Measurements from ENCODE around the gene TAGAP.

Gene TAGAP
- total RNA-seq = 153 to 543 (median 277) reads per million in 9 experiments

GRCh38 chr6:159044899-159045727, at the start of gene TAGAP:
Gene TAGAP (minus strand): TSS chr6:159044991. CDS start chr6:159044146, 845 bp downstream.
- Mint-ChIP-seq H3K9me3 (no peaks in the 10 kb centered on the region), H3K36me3 (ENCODE audit: insufficient read depth) (peaks cover 55% of the 10 kb centered on the region), H3K27me3 (no peaks in the 10 kb centered on the region), H3K4me1 (ENCODE audit: low read depth in 2 of 2) (peaks cover 30 to 58% of the 10 kb centered on the region in 2 donors), H3K27ac (peak within 1 kb of the TSS; percentile 96 to 98), H3K4me3 (peak within 1 kb of the TSS; percentile 88 to 98)
- DNase-seq (peak; percentile 79 to 83 (median 81)), ATAC-seq (replicated peaks) (peak; percentile 69)

GRCh38 chr6:159093609-159094443, 49.0 kb upstream of the TAGAP start:
- no peaks in the 10 kb centered on the region for H3K36me3 Mint-ChIP-seq (ENCODE audit: insufficient read depth)
- DNase-seq (no peak), ATAC-seq (replicated peaks) (no peak)
- no peak overlapping the region for H3K4me3 Mint-ChIP-seq
- peaks cover 15 to 20% of the 10 kb centered on the region in 2 donors for H3K4me1 Mint-ChIP-seq (ENCODE audit: low read depth in 2 of 2)
- H3K27ac Mint-ChIP-seq = peak overlapping the region; percentile 21 to 75
- no peaks in the 10 kb centered on the region for H3K27me3 Mint-ChIP-seq
- H3K9me3 Mint-ChIP-seq = no peaks in the 10 kb centered on the region

- DNase-seq = no peak
- H3K36me3 Mint-ChIP-seq (ENCODE audit: insufficient read depth) = no peaks in the 10 kb centered on the region
- ATAC-seq (replicated peaks) = no peak
- H3K27ac Mint-ChIP-seq = peak overlapping the region in 1 of 2 donors; percentile 12
- H3K4me1 Mint-ChIP-seq (ENCODE audit: low read depth in 2 of 2) = peaks cover 10 to 15% of the 10 kb centered on the region in 2 donors
- no peak overlapping the region for H3K4me3 Mint-ChIP-seq
- no peaks in the 10 kb centered on the region for H3K9me3 Mint-ChIP-seq
- H3K27me3 Mint-ChIP-seq = no peaks in the 10 kb centered on the region
These were observed 47.8 kb upstream of the TAGAP start for GRCh38 chr6:159092631-159093030.

GRCh38 chr6:159090530-159091480, 46.0 kb upstream of the TAGAP start:
- Mint-ChIP-seq H3K4me3 (no peak overlapping the region), H3K9me3 (no peaks in the 10 kb centered on the region), H3K27ac (no peak overlapping the region), H3K27me3 (no peaks in the 10 kb centered on the region), H3K4me1 (ENCODE audit: low read depth in 2 of 2) (peaks cover 10 to 15% of the 10 kb centered on the region in 2 donors), H3K36me3 (ENCODE audit: insufficient read depth) (no peaks in the 10 kb centered on the region)
- ATAC-seq (replicated peaks) (no peak), DNase-seq (no peak)

- peak overlapping the region in 1 of 2 donors; percentile 39 for H3K27ac Mint-ChIP-seq
- peaks cover 7 to 9% of the 10 kb centered on the region in 2 donors for H3K4me1 Mint-ChIP-seq (ENCODE audit: low read depth in 2 of 2)
- no peaks in the 10 kb centered on the region for H3K36me3 Mint-ChIP-seq (ENCODE audit: insufficient read depth)
- H3K27me3 Mint-ChIP-seq = no peaks in the 10 kb centered on the region
- DNase-seq (no peak), ATAC-seq (replicated peaks) (no peak)
- H3K9me3 Mint-ChIP-seq = no peaks in the 10 kb centered on the region
- no peak overlapping the region for H3K4me3 Mint-ChIP-seq
These were observed 45.1 kb upstream of the TAGAP start for GRCh38 chr6:159089909-159090308.

GRCh38 chr6:159089443-159089842, 44.7 kb upstream of the TAGAP start:
- no peaks in the 10 kb centered on the region for H3K9me3 Mint-ChIP-seq
- H3K36me3 Mint-ChIP-seq (ENCODE audit: insufficient read depth) = no peaks in the 10 kb centered on the region
- peaks cover 2 to 4% of the 10 kb centered on the region in 2 donors for H3K4me1 Mint-ChIP-seq (ENCODE audit: low read depth in 2 of 2)
- H3K27ac Mint-ChIP-seq = peak overlapping the region in 1 of 2 donors; percentile 39
- DNase-seq (no peak), ATAC-seq (replicated peaks) (no peak)
- no peaks in the 10 kb centered on the region for H3K27me3 Mint-ChIP-seq
- no peak overlapping the region for H3K4me3 Mint-ChIP-seq

- DNase-seq (no peak), ATAC-seq (replicated peaks) (no peak)
- Mint-ChIP-seq H3K4me3 (no peak overlapping the region), H3K27me3 (no peaks in the 10 kb centered on the region), H3K36me3 (ENCODE audit: insufficient read depth) (no peaks in the 10 kb centered on the region), H3K9me3 (no peaks in the 10 kb centered on the region), H3K4me1 (ENCODE audit: low read depth in 2 of 2) (peaks cover 0 to 5% of the 10 kb centered on the region in 2 donors), H3K27ac (peak overlapping the region in 1 of 2 donors; percentile 15)
These were observed 41.3 kb upstream of the TAGAP start for GRCh38 chr6:159086033-159086618.

- H3K4me3 Mint-ChIP-seq = no peak overlapping the region
- peaks cover 3 to 7% of the 10 kb centered on the region in 2 donors for H3K4me1 Mint-ChIP-seq (ENCODE audit: low read depth in 2 of 2)
- ATAC-seq (replicated peaks) = no peak
- H3K27ac Mint-ChIP-seq = peak overlapping the region in 1 of 2 donors; percentile 15
- no peaks in the 10 kb centered on the region for H3K27me3 Mint-ChIP-seq
- no peaks in the 10 kb centered on the region for H3K36me3 Mint-ChIP-seq (ENCODE audit: insufficient read depth)
- no peak for DNase-seq
- H3K9me3 Mint-ChIP-seq = no peaks in the 10 kb centered on the region
These were observed 40.7 kb upstream of the TAGAP start for GRCh38 chr6:159085396-159085895.

- H3K9me3 Mint-ChIP-seq = no peaks in the 10 kb centered on the region
- no peaks in the 10 kb centered on the region for H3K27me3 Mint-ChIP-seq
- no peaks in the 10 kb centered on the region for H3K36me3 Mint-ChIP-seq (ENCODE audit: insufficient read depth)
- H3K4me3 Mint-ChIP-seq = no peak overlapping the region
- no peak for ATAC-seq (replicated peaks)
- H3K4me1 Mint-ChIP-seq (ENCODE audit: low read depth in 2 of 2) = peaks cover 7 to 12% of the 10 kb centered on the region in 2 donors
- no peak for DNase-seq
- H3K27ac Mint-ChIP-seq = no peak overlapping the region
These were observed 39.8 kb upstream of the TAGAP start for GRCh38 chr6:159084493-159085091.

GRCh38 chr6:159083146-159083545, 38.4 kb upstream of the TAGAP start:
- peaks cover 7 to 18% of the 10 kb centered on the region in 2 donors for H3K4me1 Mint-ChIP-seq (ENCODE audit: low read depth in 2 of 2)
- ATAC-seq (replicated peaks) (no peak), DNase-seq (no peak)
- no peak overlapping the region for H3K27ac Mint-ChIP-seq
- no peaks in the 10 kb centered on the region for H3K36me3 Mint-ChIP-seq (ENCODE audit: insufficient read depth)
- no peaks in the 10 kb centered on the region for H3K27me3 Mint-ChIP-seq
- no peak overlapping the region for H3K4me3 Mint-ChIP-seq
- H3K9me3 Mint-ChIP-seq = no peaks in the 10 kb centered on the region

- no peak for ATAC-seq (replicated peaks)
- no peaks in the 10 kb centered on the region for H3K27me3 Mint-ChIP-seq
- H3K27ac Mint-ChIP-seq = no peak overlapping the region
- H3K36me3 Mint-ChIP-seq (ENCODE audit: insufficient read depth) = no peaks in the 10 kb centered on the region
- no peak overlapping the region for H3K4me3 Mint-ChIP-seq
- DNase-seq = no peak
- H3K4me1 Mint-ChIP-seq (ENCODE audit: low read depth in 2 of 2) = peaks cover 9 to 22% of the 10 kb centered on the region in 2 donors
- H3K9me3 Mint-ChIP-seq = no peaks in the 10 kb centered on the region
These were observed 37.4 kb upstream of the TAGAP start for GRCh38 chr6:159082039-159082815.
